CD4-positive, alpha-beta T cell treated with Interleukin-15 for 1 hour (primary cell): ENCODE results near the gene HSFX1.

ENCODE experiments used
- DNase-seq: peaks from one replicate; pipeline ENCODE4 v3.0.0-alpha.2; 2020

HSFX1 gene

GRCh38 chrX:149807747-149808458 is 34.0 kb downstream of the HSFX1 start:
- DNase-seq, result no peak

- DNase-seq, result no peak
Observed at GRCh38 chrX:149818652-149819051, 44.8 kb downstream of the HSFX1 start.

- no peak for DNase-seq
Observed at GRCh38 chrX:149819371-149819770, 45.5 kb downstream of the HSFX1 start.

- DNase-seq, result no peak
Observed at GRCh38 chrX:149825424-149825823, 51.6 kb downstream of the HSFX1 start.
